Measurements from ENCODE around the gene TPCN2.
A peak's percentile ranks its signal among the peaks of the same experiment; 100 is the strongest.
"Not testable (repeated sequence)": the region's sequence is repeated elsewhere in the genome, so short reads cannot be mapped to it uniquely, and the experiment has no call there.

TPCN2 gene

DNA sequence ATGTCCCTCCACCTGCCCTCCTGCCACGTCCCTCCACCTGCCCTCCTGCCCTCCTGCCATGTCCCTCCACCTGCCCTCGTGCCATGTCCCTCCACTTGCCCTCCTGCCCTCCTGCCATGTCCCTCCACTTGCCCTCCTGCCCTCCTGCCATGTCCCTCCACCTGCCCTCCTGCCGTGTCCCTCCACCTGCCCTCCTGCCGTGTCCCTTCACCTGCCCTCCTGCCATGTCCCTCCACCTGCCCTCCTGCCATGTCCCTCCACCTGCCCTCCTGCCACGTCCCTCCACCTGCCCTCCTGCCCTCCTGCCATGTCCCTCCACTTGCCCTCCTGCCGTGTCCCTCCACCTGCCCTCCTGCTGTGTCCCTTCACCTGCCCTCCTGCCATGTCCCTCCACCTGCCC is 28.2 kb downstream of the TPCN2 start:
- DNase-seq = not testable (repeated sequence)

GRCh38 chr11:69078508-69078907 is 29.8 kb downstream of the TPCN2 start:
- no peak for DNase-seq

DNA sequence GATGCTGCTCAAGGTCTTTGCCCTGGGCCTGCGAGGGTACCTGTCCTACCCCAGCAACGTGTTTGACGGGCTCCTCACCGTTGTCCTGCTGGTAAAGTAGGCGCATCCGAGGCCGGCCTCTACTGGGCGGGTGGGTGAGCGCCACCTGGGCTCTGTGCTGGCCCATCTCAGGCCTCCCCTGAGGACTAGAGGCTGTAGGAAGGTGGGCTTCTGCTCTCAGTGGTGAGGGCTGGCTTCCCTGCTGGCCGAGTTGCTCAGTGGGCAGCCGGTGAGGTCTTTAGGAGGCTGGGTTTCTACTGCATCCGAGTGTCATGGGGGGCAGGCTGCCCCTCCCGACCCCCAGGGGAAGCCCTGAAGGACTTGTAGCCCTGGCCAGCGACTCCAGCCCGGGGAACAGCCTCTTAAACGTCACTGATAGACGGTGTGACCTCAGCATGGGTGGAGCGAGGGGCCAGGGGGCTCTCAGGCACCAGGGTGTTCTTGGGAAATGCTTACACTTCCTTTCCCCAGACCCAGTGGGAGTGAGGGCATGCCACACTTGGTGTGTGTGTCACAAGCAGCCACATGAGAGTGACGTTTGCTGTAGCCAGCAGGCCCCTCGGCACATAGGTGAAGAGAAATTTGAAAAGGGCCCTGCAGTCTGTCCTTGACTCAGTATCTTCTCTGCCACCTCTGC is 30.3 kb downstream of the TPCN2 start:
- DNase-seq = no peak

DNA sequence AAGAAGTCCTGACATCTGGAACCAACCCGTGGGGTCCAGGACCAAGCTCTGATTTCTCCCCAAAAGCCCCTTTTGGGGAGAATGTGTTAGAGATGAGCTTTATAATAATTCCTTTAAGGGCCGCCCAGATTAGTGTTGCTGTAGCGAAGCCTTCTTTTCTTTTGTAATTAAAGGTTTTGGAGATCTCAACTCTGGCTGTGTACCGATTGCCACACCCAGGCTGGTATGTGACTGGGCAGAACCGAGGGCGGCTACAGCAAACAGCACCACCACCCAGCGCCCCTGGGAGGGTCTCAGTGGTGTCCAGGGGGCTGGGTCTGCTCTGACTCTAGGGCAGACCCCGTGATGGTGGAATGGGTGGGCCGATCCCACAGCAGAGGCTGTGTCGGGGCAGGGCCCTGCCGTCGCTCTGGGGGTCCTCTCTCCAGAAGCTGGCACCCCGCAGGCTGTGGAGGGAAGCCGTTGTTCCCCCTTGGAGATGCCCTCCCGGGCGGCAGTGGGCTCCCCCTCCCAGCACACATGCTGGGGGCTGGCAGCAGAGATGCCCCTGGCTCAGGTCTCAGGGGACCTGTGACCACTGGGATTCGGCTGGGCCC is 31.0 kb downstream of the TPCN2 start:
- no peak for DNase-seq

- DNase-seq = no peak
Measured at GRCh38 chr11:69080257-69080995, 31.7 kb downstream of the TPCN2 start.

DNA sequence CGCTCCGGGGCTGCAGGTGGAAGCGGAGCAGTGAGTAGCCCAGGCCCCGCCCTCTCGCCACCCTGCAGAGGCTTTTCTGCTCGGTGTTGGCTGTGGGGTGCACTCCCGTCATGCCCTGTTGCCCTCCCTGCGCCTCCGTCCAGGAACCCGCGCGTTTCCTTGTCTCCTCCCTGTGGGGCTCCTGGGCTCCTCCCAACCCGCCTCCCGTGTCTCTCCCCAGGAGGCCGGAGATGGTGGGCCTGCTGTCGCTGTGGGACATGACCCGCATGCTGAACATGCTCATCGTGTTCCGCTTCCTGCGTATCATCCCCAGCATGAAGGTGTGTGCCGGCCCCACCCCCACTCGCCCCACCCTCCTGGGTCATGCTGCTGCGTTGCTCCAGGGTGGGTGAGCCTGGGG is 32.4 kb downstream of the TPCN2 start:
- DNase-seq = no peak

DNA sequence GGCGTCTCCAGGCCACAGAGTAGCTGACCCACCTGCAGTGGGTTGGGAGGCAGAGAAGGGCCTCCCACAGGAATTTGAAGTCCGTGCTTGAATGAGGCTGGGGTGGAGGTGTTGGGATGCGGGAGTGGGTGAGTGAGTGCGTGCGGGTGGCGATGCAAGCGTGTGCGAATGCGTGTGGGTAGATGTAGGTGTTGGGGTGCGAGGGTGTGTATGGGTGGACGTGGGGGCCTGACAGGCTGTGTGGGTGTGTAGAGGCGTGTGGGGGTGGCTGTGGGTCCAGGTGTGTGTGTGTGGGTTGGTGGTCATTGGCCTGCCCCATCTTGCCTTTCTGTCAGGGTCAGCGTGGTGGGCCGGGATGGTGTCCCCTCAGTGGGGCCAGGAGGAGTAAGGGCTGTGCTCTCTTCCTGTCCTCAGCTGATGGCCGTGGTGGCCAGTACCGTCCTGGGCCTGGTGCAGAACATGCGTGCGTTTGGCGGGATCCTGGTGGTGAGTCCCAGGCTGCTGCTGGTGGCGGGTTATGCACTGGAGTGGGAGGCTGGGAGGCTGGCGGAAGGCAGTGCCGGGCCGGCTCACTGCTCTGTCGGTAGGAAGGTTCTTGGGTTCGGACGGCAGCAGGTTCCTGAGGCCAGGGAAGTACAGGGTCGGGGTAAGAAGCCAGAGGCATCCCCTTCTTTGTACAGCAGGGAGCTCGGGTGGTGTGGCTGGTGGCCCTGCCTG is 35.0 kb downstream of the TPCN2 start:
- DNase-seq = no peak

- peak in 1 of 2 experiments; percentile 50 for DNase-seq
Measured at GRCh38 chr11:69084371-69084770, 35.6 kb downstream of the TPCN2 start.

GRCh38 chr11:69085490-69086095 is 36.9 kb downstream of the TPCN2 start:
- DNase-seq = no peak

DNA sequence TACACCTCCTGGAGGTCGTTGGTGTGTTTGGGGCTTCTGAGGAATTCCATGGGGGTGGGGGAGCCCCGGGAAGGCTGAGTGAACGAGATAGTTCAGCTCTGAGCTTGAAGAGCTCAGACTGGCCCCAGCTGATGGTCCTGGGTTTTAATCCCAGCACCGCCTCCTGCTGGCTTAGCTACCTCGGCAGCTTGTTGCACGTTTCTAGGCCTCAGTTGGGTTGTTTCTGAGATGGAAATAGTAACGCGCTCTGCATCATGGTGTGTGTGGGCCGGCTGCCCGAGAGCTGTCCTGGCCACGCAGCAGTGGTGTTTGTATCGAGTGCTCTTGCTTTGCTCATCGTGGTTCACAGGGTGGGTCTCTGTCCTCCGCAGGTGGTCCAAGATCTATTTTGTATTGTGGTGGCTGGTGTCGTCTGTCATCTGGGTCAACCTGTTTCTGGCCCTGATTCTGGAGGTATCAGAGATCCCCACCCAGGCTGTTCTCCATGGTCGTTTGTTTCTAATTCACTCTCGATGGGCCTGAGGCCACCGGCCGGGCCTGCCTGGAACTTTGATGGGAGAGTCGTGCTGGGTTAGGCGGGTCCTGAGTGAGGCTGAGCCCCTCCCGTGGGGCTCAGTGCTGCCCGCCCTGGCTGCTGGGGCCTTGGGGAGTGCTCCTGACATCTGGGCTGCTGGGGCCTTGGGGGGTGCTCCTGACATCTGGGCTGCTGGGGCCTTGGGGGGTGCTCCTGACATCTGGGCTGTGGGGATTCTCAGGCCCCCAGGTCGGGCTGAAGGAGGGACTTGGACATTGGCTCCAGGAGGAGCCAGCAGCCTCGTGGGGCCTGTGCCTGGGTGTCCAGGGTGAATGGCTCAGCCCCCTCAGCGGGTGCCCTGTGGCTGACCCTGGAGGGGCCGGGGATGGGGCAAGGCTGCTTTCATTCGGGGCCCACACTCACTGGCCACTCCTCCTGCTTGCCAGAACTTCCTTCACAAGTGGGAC is 37.7 kb downstream of the TPCN2 start:
- no peak for DNase-seq

- no peak for DNase-seq
Measured at GRCh38 chr11:69087133-69087524, 38.4 kb downstream of the TPCN2 start.

DNA sequence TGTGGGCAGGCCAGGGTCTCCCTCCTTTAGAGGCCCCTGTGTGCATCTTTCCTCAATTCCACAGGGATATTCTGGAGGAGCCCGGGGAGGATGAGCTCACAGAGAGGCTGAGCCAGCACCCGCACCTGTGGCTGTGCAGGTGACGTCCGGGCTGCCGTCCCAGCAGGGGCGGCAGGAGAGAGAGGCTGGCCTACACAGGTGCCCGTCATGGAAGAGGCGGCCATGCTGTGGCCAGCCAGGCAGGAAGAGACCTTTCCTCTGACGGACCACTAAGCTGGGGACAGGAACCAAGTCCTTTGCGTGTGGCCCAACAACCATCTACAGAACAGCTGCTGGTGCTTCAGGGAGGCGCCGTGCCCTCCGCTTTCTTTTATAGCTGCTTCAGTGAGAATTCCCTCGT is 39.1 kb downstream of the TPCN2 start:
- no peak for DNase-seq

DNA sequence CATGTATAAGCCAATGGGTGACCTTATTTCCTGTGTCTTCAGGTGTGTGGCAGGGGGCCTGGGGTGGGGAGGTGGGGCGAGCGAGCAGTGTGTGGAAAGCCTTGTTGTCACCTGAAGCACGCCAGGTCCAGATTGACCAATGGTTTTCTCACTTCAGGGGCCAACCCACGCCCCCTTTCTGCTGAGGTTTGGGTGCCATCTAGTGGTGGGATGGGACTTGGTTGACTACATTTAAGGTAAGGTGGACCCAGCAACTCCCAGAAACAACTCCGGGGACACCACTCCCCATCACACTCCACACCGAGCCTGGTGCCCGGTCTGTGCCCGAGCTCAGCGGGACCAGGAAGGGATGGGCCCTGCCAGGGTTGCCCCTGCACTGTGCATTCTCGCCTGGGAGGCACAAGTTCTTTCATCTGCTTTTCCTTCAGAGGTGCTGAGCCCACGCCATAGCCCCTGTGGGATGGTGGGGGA is 40.0 kb downstream of the TPCN2 start:
- DNase-seq = peak; percentile 24 to 70

- no peak for DNase-seq
Measured at GRCh38 chr11:69089258-69089657, 40.5 kb downstream of the TPCN2 start.

GRCh38 chr11:69091638-69092165 is 43.0 kb downstream of the TPCN2 start:
- no peak for DNase-seq

GRCh38 chr11:69092263-69092662 is 43.5 kb downstream of the TPCN2 start:
- DNase-seq = no peak

- no peak for DNase-seq
Measured at GRCh38 chr11:69093106-69093505, 44.4 kb downstream of the TPCN2 start.

- DNase-seq = peak; percentile 48 to 55
Measured at GRCh38 chr11:69094111-69094914, 45.6 kb downstream of the TPCN2 start.

DNA sequence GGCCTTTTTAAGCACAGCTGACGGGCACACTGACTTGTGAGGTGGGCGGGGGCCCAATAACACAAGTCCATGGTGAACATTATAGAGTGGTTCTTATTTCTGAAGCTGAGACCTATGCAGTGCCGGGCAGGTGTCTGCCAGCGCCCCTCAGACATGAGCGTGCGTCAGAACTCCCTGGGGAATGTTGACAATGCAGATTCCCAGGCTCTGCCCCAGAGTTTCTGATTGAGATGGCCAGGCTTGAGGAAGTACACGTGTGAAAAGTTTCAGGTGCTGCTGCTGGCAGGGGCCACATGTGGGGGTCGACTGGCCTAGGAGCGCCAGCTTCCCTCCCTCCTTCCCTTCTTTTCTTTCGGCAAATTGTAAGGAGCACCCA is 46.2 kb downstream of the TPCN2 start:
- DNase-seq = no peak

DNA sequence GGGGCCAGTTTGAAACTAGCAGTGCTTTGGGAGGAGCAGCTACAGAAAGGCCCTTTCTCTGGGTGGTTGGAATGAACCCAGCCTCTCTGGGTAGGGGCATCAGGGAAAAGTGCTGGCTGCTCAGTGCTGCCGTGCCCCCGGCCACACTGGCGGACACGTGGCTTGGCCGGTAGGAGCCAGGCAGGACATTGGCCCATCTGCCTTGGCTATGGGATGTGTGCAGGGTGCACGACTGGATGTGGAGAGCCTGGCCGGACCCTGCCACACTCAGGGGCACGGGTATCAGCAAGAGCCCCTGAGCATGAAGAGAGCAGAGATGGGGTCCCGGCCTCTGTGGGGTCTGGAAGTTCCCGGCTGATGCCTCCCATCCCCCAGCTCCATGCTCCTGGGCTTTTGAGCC is 46.6 kb downstream of the TPCN2 start:
- DNase-seq = no peak

DNA sequence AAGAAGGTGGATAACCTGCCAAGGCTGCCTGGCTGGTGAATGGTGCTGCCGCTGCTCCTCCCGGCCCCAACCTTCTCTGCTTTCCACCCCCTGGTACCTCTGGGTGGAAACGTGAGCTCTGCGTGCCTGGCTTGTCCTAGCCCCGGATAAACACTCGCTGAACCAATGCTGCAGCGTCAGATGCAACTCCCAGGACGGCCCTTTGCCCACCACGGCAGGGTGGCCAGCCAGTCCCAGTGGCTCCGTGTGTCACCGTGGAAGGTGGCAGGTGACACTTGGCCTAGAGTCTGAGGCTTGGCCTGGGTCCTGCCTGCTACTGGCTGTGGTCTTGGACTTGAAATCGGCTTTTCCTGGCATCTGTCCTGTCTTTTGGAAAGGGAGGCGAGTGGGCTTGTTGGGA is 47.7 kb downstream of the TPCN2 start:
- no peak for DNase-seq
